H9 (cell line): Measurements from ENCODE around the gene GALNT10. TPM values are rescaled to one million over a fixed set of nuclear protein-coding genes. Genes with fewer than 3 reads are reported as not detected.

Experiments used
- DNase-seq: peaks from one replicate; pipeline ENCODE4 v3.0.0-alpha.2; 2017
- H2AFZ ChIP-seq: one replicate; pipeline ENCODE4 v1.6.1; 2013; ENCODE audit warnings: mild to moderate bottlenecking, low read length, control low read depth, moderate library complexity
- H2AK5ac ChIP-seq: 2 replicates; pipeline ENCODE4 v1.6.1; 2013; ENCODE audit warnings: low read length, control low read depth, mixed read lengths; ENCODE audit not compliant: insufficient read length
- H2BK120ac ChIP-seq: one replicate; pipeline ENCODE4 v1.6.1; 2013; ENCODE audit warnings: low read depth, mild to moderate bottlenecking, low read length, control low read depth, inconsistent platforms; ENCODE audit not compliant: poor library complexity, severe bottlenecking
- H2BK12ac ChIP-seq: 2 replicates; pipeline ENCODE4 v1.6.1; 2013; ENCODE audit warnings: low read length, control low read depth, mixed read lengths, low read depth; ENCODE audit not compliant: insufficient read length
- H2BK15ac ChIP-seq: 2 replicates; pipeline ENCODE4 v1.6.1; 2013; ENCODE audit warnings: low read depth, low read length, control low read depth
- H2BK20ac ChIP-seq: one replicate; pipeline ENCODE4 v1.6.1; 2013; ENCODE audit warnings: low read depth, mild to moderate bottlenecking, low read length, control low read depth, inconsistent platforms; ENCODE audit not compliant: poor library complexity, severe bottlenecking
- H2BK5ac ChIP-seq: 2 replicates; pipeline ENCODE4 v1.6.1; 2013; ENCODE audit warnings: low read length, control low read depth, mixed read lengths; ENCODE audit not compliant: insufficient read length
- H3K14ac ChIP-seq: 2 replicates; pipeline ENCODE4 v1.6.1; 2013; ENCODE audit warnings: low read length, control low read depth; ENCODE audit not compliant: insufficient read depth
- H3K18ac ChIP-seq: 2 replicates; pipeline ENCODE4 v1.6.1; 2013; ENCODE audit warnings: low read depth, mild to moderate bottlenecking, mixed read lengths, low read length, control low read depth; ENCODE audit not compliant: insufficient read length
- H3K23ac ChIP-seq: 2 replicates; pipeline ENCODE4 v1.6.1; 2013; ENCODE audit warnings: low read length, control low read depth, mixed read lengths, low read depth; ENCODE audit not compliant: insufficient read length
- H3K23me2 ChIP-seq: 2 replicates; pipeline ENCODE4 v1.6.1; 2013; ENCODE audit warnings: low read depth, mild to moderate bottlenecking, mixed read lengths, low read length, control low read depth; ENCODE audit not compliant: insufficient read length, poor library complexity, severe bottlenecking
- H3K27ac ChIP-seq: 2 replicates; pipeline ENCODE4 v1.5.1; 2013; ENCODE audit warnings: low read length, control low read depth, mixed read lengths, low read depth; ENCODE audit not compliant: insufficient read length
- H3K27me3 ChIP-seq: 2 replicates; pipeline ENCODE4 v1.6.1; 2013; ENCODE audit warnings: low read length, control low read depth, inconsistent platforms; ENCODE audit not compliant: insufficient read depth
- H3K4ac ChIP-seq: 2 replicates; pipeline ENCODE4 v1.6.1; 2013; ENCODE audit warnings: low read depth, mild to moderate bottlenecking, control low read depth, inconsistent platforms, low read length, moderate library complexity
- H3K4me1 ChIP-seq: 2 replicates; pipeline ENCODE4 v1.6.1; 2013; ENCODE audit warnings: low read length, control low read depth, inconsistent platforms; ENCODE audit not compliant: insufficient read depth
- H3K4me2 ChIP-seq: 2 replicates; pipeline ENCODE4 v1.6.1; 2013; ENCODE audit warnings: low read length, control low read depth, mixed read lengths; ENCODE audit not compliant: insufficient read length, insufficient read depth
- H3K56ac ChIP-seq: 2 replicates; pipeline ENCODE4 v1.6.1; 2013; ENCODE audit warnings: low read depth, mild to moderate bottlenecking, mixed read lengths, low read length, control low read depth; ENCODE audit not compliant: insufficient read length
- H3K79me1 ChIP-seq: 2 replicates; pipeline ENCODE4 v1.6.1; 2013; ENCODE audit warnings: low read depth, mild to moderate bottlenecking, moderate library complexity, low read length, control low read depth, inconsistent platforms; ENCODE audit not compliant: insufficient read depth, poor library complexity, severe bottlenecking
- H3K79me2 ChIP-seq: 2 replicates; pipeline ENCODE4 v1.6.1; 2013; ENCODE audit warnings: low read length, control low read depth, inconsistent platforms; ENCODE audit not compliant: insufficient read depth
- H3K9ac ChIP-seq: 2 replicates; pipeline ENCODE4 v1.6.1; 2013; ENCODE audit warnings: low read length, control low read depth, mixed read lengths; ENCODE audit not compliant: insufficient read length; ENCODE audit errors: extremely low read depth
- H3K9me3 ChIP-seq: one replicate; pipeline ENCODE4 v1.6.1; 2013; ENCODE audit warnings: low read depth, low read length, inconsistent platforms; ENCODE audit not compliant: control insufficient read depth
- H3T11ph ChIP-seq: one replicate; pipeline ENCODE4 v1.6.1; 2013; ENCODE audit warnings: mild to moderate bottlenecking, low read length, control low read depth, inconsistent platforms
- H4K20me1 ChIP-seq: one replicate; pipeline ENCODE4 v1.6.1; 2013; ENCODE audit not compliant: control insufficient read depth, insufficient read length, insufficient read depth
- H4K5ac ChIP-seq: 2 replicates; pipeline ENCODE4 v1.6.1; 2013; ENCODE audit warnings: low read depth, mild to moderate bottlenecking, mixed read lengths, low read length, control low read depth; ENCODE audit not compliant: insufficient read length
- H4K8ac ChIP-seq: replicated peaks from 2 replicates; pipeline ENCODE4 v1.6.1; 2013; ENCODE audit warnings: low read length, control low read depth, mixed read lengths, low read depth; ENCODE audit not compliant: insufficient read length
- H4K91ac ChIP-seq: 2 replicates; pipeline ENCODE4 v1.6.1; 2013; ENCODE audit warnings: low read depth, mild to moderate bottlenecking, moderate library complexity, mixed read lengths, low read length, control low read depth; ENCODE audit not compliant: insufficient read length
- H3K27ac Mint-ChIP-seq, 3 experiments: 2 replicates in 2 of 3; 3 replicates in 1 of 3; pipeline ENCODE4 v1.8.0; 2020 to 2021; ENCODE audit warnings: mixed read lengths in 3 of 3, mild to moderate bottlenecking in 1 of 3, moderate library complexity in 1 of 3
- H3K27me3 Mint-ChIP-seq: 2 replicates; pipeline ENCODE4 v1.8.0; 2021; ENCODE audit warnings: low read depth, mild to moderate bottlenecking, moderate library complexity, mixed read lengths
- H3K36me3 Mint-ChIP-seq, 3 experiments: 2 replicates in 2 of 3; 3 replicates in 1 of 3; pipeline ENCODE4 v1.8.0; 2020 to 2021; ENCODE audit warnings: low read depth in 3 of 3, mixed read lengths in 3 of 3; ENCODE audit not compliant: insufficient read depth in 1 of 3
- H3K4me1 Mint-ChIP-seq, 2 experiments: 2 replicates each; pipeline ENCODE4 v1.8.0; 2020; ENCODE audit warnings: mixed read lengths in 2 of 2
- H3K4me3 Mint-ChIP-seq, 2 experiments: 2 replicates in 1 of 2; 3 replicates in 1 of 2; pipeline ENCODE4 v1.8.0; 2020 to 2021; ENCODE audit warnings: mild to moderate bottlenecking in 2 of 2, mixed read lengths in 2 of 2, moderate library complexity in 1 of 2
- H3K9me3 Mint-ChIP-seq, 2 experiments: 2 replicates in 1 of 2; 3 replicates in 1 of 2; pipeline ENCODE4 v1.8.0; 2020; ENCODE audit warnings: mild to moderate bottlenecking in 2 of 2, mixed read lengths in 2 of 2, moderate library complexity in 1 of 2
- CTCF ChIP-seq: fragments of 200-600 bp; sonication (generic); conservative IDR thresholded peaks from 3 replicates; pipeline ENCODE4 v1.8.0; 2021; ENCODE audit warnings: antibody characterized with exemption, mild to moderate bottlenecking
- WGBS: extraction: QIAGEN DNeasy Blood & Tissue Kit; methylation state at CpG from one replicate; pipeline ENCODE4 v1.1.7; 2013; ENCODE audit warnings: missing lambda C conversion rate, low lambda C conversion rate, mixed read lengths; ENCODE audit not compliant: insufficient read length; ENCODE audit errors: extremely low coverage; 5-methylcytosine and 5-hydroxymethylcytosine counted together
- total RNA-seq: library from RNA; stranded (reverse); gene quantifications from 2 replicates; pipeline ENCODE4 v1.2.1, GENCODE V29; 2021

GALNT10 gene
- total RNA-seq, 1 experiment from 2014 or later, result 15.4 TPM

- H3K79me2 ChIP-seq, result no peaks in the 10 kb centered on the region
Measured at GRCh38 chr5:154274828-154275185, 84.3 kb downstream of the GALNT10 start.

More at GRCh38 chr5:154274828-154275185, 84.3 kb downstream of the GALNT10 start:
- Histone ChIP-seq H2BK120ac (no peak overlapping the region), H3K27me3 (no peaks in the 10 kb centered on the region), H4K20me1 (no peaks in the 10 kb centered on the region), H2BK12ac (no peak overlapping the region), H3K18ac (no peak overlapping the region), H2BK5ac (no peak overlapping the region), H3K9me3 (no peaks in the 10 kb centered on the region), H2BK20ac (no peak overlapping the region), H3K23me2 (no peaks in the 10 kb centered on the region), H3K4ac (no peak overlapping the region), H3K56ac (no peak overlapping the region), H2AK5ac (no peak overlapping the region), H3K79me1 (no peaks in the 10 kb centered on the region), H3K27ac (no peak overlapping the region), H4K8ac (no peak overlapping the region), H4K91ac (no peak overlapping the region), H3K4me2 (no peak overlapping the region), H2BK15ac (no peak overlapping the region), H3K14ac (no peak overlapping the region), H4K5ac (no peak overlapping the region), H3K23ac (no peak overlapping the region), H3T11ph (no peak overlapping the region), H3K4me1 (no peaks in the 10 kb centered on the region), H3K9ac (no peak overlapping the region), H2AFZ (no peak overlapping the region)
- Mint-ChIP-seq H3K27ac (no peak overlapping the region), H3K4me1 (peaks cover 4 to 11% of the 10 kb centered on the region in 2 experiments; a peak in 2 of 4 replicates), H3K36me3 (no peaks in the 10 kb centered on the region), H3K9me3 (no peaks in the 10 kb centered on the region), H3K4me3 (no peak overlapping the region), H3K27me3 (0 out of 2 replicates have a peak, but pooled peaks cover 1% of the 10 kb centered on the region)
- DNase-seq, result no peak
- no peak for TF ChIP-seq CTCF
- no CpG with 5 or more reads among the region's 4 CpGs for whole genome bisulfite sequencing
